Limb (tissue), 2 donors: ENCODE results near the gene MLF2.
"Not testable (repeated sequence)": the region's sequence is repeated elsewhere in the genome, so short reads cannot be mapped to it uniquely, and the experiment has no call there.

Experiments used
- DNase-seq, 2 donors: peaks; one replicate each; pipeline ENCODE4 v3.0.0-alpha.2; 2016; ENCODE audit errors: extremely low spot score in 2 of 2

MLF2 gene

GRCh38 chr12:6735448-6736191 is 17.3 kb downstream of the MLF2 start:
- peak; percentile 62 to 69 for DNase-seq

GRCh38 chr12:6734506-6735387 is 18.2 kb downstream of the MLF2 start:
- no peak for DNase-seq

- DNase-seq = no peak
Measured at GRCh38 chr12:6730169-6730568, 22.8 kb downstream of the MLF2 start.

GRCh38 chr12:6729186-6729585 is 23.8 kb downstream of the MLF2 start:
- DNase-seq = no peak

- DNase-seq = no peak
Measured at GRCh38 chr12:6725350-6725749, 27.6 kb downstream of the MLF2 start.

GRCh38 chr12:6724409-6724797 is 28.5 kb downstream of the MLF2 start:
- no peak for DNase-seq

GRCh38 chr12:6723607-6724408 is 29.1 kb downstream of the MLF2 start, which contains the start of gene COPS7A:
Gene COPS7A, plus strand, starts transcription at chr12:6724046. Its CDS starts 611 bp downstream, at chr12:6724657.
- peak; percentile 97 for DNase-seq

- no peak for DNase-seq
Measured at GRCh38 chr12:6722863-6723262, 30.1 kb downstream of the MLF2 start.

GRCh38 chr12:6716874-6717437 is 36.0 kb downstream of the MLF2 start:
- no peak for DNase-seq

- not testable (repeated sequence) for DNase-seq
Measured at GRCh38 chr12:6716031-6716873, 36.7 kb downstream of the MLF2 start.

GRCh38 chr12:6708960-6709394 is 44.0 kb downstream of the MLF2 start:
- no peak for DNase-seq

GRCh38 chr12:6708351-6708750 is 44.6 kb downstream of the MLF2 start:
- not testable (repeated sequence) for DNase-seq

- no peak for DNase-seq
Measured at GRCh38 chr12:6703631-6704030, 49.3 kb downstream of the MLF2 start.

- DNase-seq = no peak
Measured at GRCh38 chr12:6701078-6701768, 51.7 kb downstream of the MLF2 start.

- peak; percentile 44 to 88 for DNase-seq
Measured at GRCh38 chr12:6700646-6701051, 52.3 kb downstream of the MLF2 start, which contains the start of gene PIANP. Gene PIANP, minus strand, starts transcription at chr12:6700815. Its CDS starts 2,754 bp downstream, at chr12:6698061.

- peak in 1 of 2 donors; percentile 63 for DNase-seq
Measured at GRCh38 chr12:6699989-6700645, 52.8 kb downstream of the MLF2 start.

GRCh38 chr12:6699259-6699988 is 53.5 kb downstream of the MLF2 start:
- no peak for DNase-seq

GRCh38 chr12:6698352-6699046 is 54.4 kb downstream of the MLF2 start:
- DNase-seq = no peak
